Fibroblast of lung (primary cell): ENCODE data around the gene RALA. TPM values are rescaled to one million over a fixed set of nuclear protein-coding genes. Genes with fewer than 3 reads are reported as not detected.

Source experiments
- DNase-seq, 2 donors: peaks; one replicate each; pipeline versions ENCODE4 v3.0.0 to v3.0.0-alpha.2; 2010; ENCODE audit warnings: low read depth in 2 of 2
- H2AFZ ChIP-seq: 2 replicates; pipeline ENCODE4 v1.5.1; 2012; ENCODE audit warnings: low read length, control low read depth, inconsistent platforms
- H3K27ac ChIP-seq: 2 replicates; pipeline ENCODE4 v1.5.1; 2011; ENCODE audit warnings: low read length, control low read depth; ENCODE audit not compliant: insufficient read depth
- H3K27me3 ChIP-seq: 2 replicates; pipeline ENCODE4 v1.5.1; 2011; ENCODE audit warnings: mild to moderate bottlenecking, low read length; ENCODE audit not compliant: control insufficient read depth, insufficient read depth
- H3K36me3 ChIP-seq: 2 replicates; pipeline ENCODE4 v1.5.1; 2011; ENCODE audit warnings: low read length; ENCODE audit not compliant: control insufficient read depth, insufficient read depth
- H3K4me1 ChIP-seq: 2 replicates; pipeline ENCODE4 v1.5.1; 2011; ENCODE audit warnings: low read length; ENCODE audit not compliant: control insufficient read depth, insufficient read depth; ENCODE audit errors: extremely low read depth
- H3K4me2 ChIP-seq: 2 replicates; pipeline ENCODE4 v1.5.1; 2011; ENCODE audit warnings: low read length, control low read depth; ENCODE audit not compliant: insufficient read depth; ENCODE audit errors: extremely low read depth
- H3K4me3 ChIP-seq, 4 experiments: fragments of 200-600 bp in 1 of 4; sonication (generic) in 1 of 4; replicated peaks in 1 of 4; 2 replicates each; pipeline ENCODE4 v1.5.1; 2011 to 2016; ENCODE audit warnings: low read length in 4 of 4, low read depth in 3 of 4, mild to moderate bottlenecking in 3 of 4, control low read depth in 2 of 4, inconsistent platforms in 1 of 4, mixed read lengths in 1 of 4; ENCODE audit not compliant: insufficient read depth in 1 of 4; ENCODE audit errors: control extremely low read depth in 1 of 4
- H3K79me2 ChIP-seq: 2 replicates; pipeline ENCODE4 v1.5.1; 2012; ENCODE audit warnings: mild to moderate bottlenecking, low read length, inconsistent platforms; ENCODE audit not compliant: control insufficient read depth, insufficient read depth
- H3K9ac ChIP-seq: 2 replicates; pipeline ENCODE4 v1.5.1; 2011; ENCODE audit warnings: mild to moderate bottlenecking, low read length, control low read depth; ENCODE audit not compliant: insufficient read depth
- H3K9me3 ChIP-seq: 2 replicates; pipeline ENCODE4 v1.5.1; 2012; ENCODE audit warnings: low read depth, low read length; ENCODE audit not compliant: control insufficient read depth, insufficient read depth
- H4K20me1 ChIP-seq: 2 replicates; pipeline ENCODE4 v1.5.1; 2011; ENCODE audit warnings: low read length; ENCODE audit not compliant: control insufficient read depth, insufficient read depth; ENCODE audit errors: extremely low read depth
- EZH2 ChIP-seq: IDR thresholded peaks from 2 replicates; pipeline ENCODE4 v1.5.1; 2012; ENCODE audit warnings: low read length, control low read depth, mild to moderate bottlenecking; ENCODE audit errors: missing control alignments
- polyA plus RNA-seq, 2 donors: library from polyadenylated mRNA; depleted of rRNA in 1 of 2; stranded (reverse) in 1 of 2; unstranded in 1 of 2; fragments of >200 nt; gene quantifications; 2 replicates each; pipeline ENCODE4 v1.2.1, GENCODE V29; 2011 to 2012; ENCODE audit warnings: missing spikeins in 1 of 2
- total RNA-seq: library from RNA; depleted of rRNA; stranded (reverse); fragments of >200 nt; gene quantifications from 2 replicates; pipeline ENCODE4 v1.2.1, GENCODE V29; 2014
- TF ChIP-seq, protein P1 (sequence below), 2 donors: IDR thresholded peaks in 1 of 2; conservative IDR thresholded peaks in 1 of 2; 1 replicate in 1 of 2; 2 replicates in 1 of 2; pipeline ENCODE4 v1.5.1; 2011 to 2012; ENCODE audit warnings: low read length in 2 of 2, control low read depth in 1 of 2, inconsistent platforms in 1 of 2, low read depth in 1 of 2, mild to moderate bottlenecking in 1 of 2

RALA gene
- total and polyA plus RNA-seq, 2 donors (not counting 1 experiment from before 2014, with no cell fraction given): 46.1 to 50.9 TPM

GRCh38 chr7:39693812-39694211, 70.4 kb downstream of the RALA start:
- H3K36me3 ChIP-seq: peaks cover 4% of the 10 kb centered on the region
- H3K79me2 ChIP-seq: peaks cover 3% of the 10 kb centered on the region
- H3K9me3 ChIP-seq: no peaks in the 10 kb centered on the region
- peaks cover 2% of the 10 kb centered on the region for H3K4me1 ChIP-seq
- H4K20me1 ChIP-seq: no peaks in the 10 kb centered on the region
- H2AFZ ChIP-seq: no peak overlapping the region
- DNase-seq: no peak
- H3K27me3 ChIP-seq: no peaks in the 10 kb centered on the region
- no peak overlapping the region for H3K4me3 ChIP-seq
- no peak overlapping the region for H3K27ac ChIP-seq
- H3K4me2 ChIP-seq: no peak overlapping the region
- TF ChIP-seq, protein P1, sequence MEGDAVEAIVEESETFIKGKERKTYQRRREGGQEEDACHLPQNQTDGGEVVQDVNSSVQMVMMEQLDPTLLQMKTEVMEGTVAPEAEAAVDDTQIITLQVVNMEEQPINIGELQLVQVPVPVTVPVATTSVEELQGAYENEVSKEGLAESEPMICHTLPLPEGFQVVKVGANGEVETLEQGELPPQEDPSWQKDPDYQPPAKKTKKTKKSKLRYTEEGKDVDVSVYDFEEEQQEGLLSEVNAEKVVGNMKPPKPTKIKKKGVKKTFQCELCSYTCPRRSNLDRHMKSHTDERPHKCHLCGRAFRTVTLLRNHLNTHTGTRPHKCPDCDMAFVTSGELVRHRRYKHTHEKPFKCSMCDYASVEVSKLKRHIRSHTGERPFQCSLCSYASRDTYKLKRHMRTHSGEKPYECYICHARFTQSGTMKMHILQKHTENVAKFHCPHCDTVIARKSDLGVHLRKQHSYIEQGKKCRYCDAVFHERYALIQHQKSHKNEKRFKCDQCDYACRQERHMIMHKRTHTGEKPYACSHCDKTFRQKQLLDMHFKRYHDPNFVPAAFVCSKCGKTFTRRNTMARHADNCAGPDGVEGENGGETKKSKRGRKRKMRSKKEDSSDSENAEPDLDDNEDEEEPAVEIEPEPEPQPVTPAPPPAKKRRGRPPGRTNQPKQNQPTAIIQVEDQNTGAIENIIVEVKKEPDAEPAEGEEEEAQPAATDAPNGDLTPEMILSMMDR (conservative IDR thresholded peaks at IDR 0.05 in 1 of 2, IDR thresholded peaks at IDR 0.05 in 1 of 2; ENCODE audit: low read depth in 1 of 2, low read length in 2 of 2): no peak
- TF ChIP-seq EZH2: no peak
- no peak overlapping the region for H3K9ac ChIP-seq

DNA sequence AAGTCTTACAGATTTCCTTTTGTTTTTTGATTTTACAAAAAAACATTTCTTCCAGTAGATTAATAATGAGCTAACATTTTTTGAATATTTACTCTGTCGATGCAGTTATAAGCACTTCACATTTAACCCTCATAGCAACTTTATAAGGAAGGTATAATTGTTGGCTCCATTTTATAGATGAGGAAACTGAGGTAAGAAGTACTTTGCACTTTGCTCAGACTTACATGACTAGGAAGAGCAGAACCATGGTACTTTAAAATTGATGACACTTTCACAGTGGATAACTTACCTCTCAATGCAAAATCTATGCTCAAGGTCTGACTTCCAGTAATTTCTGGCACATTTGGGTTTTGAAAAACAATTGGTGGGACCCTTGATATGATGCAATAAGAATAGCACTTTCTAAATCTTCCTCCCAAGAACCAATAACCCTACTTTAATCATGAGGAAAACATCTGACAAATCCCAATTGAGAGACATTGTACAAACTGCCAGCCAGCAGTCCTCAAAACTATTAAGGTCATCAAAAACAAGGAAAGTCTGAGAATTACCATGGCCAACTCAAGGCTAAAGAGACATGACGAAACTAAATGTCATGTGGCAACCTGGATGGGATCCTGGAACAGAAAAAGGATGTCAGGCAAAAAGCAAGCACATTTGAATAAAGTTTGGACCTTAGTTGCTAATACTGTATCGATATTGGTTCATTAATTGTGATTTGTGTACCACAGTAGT, 72.6 kb downstream of the RALA start:
- Histone ChIP-seq H3K79me2 (no peaks in the 10 kb centered on the region), H3K27me3 (no peaks in the 10 kb centered on the region), H3K4me1 (no peaks in the 10 kb centered on the region), H3K36me3 (peaks cover 4% of the 10 kb centered on the region), H3K9ac (no peak overlapping the region), H2AFZ (no peak overlapping the region), H3K27ac (no peak overlapping the region), H3K9me3 (no peaks in the 10 kb centered on the region), H3K4me3 (no peak overlapping the region), H3K4me2 (no peak overlapping the region), H4K20me1 (no peaks in the 10 kb centered on the region)
- DNase-seq: no peak
- no peak for TF ChIP-seq EZH2
- TF ChIP-seq, protein P1 (conservative IDR thresholded peaks at IDR 0.05 in 1 of 2, IDR thresholded peaks at IDR 0.05 in 1 of 2; ENCODE audit: low read depth in 1 of 2, low read length in 2 of 2): no peak

- Histone ChIP-seq H4K20me1 (no peaks in the 10 kb centered on the region), H3K27me3 (no peaks in the 10 kb centered on the region), H3K4me3 (no peak overlapping the region), H3K27ac (no peak overlapping the region), H3K79me2 (no peaks in the 10 kb centered on the region), H3K9me3 (no peaks in the 10 kb centered on the region), H3K9ac (no peak overlapping the region), H2AFZ (no peak overlapping the region), H3K4me2 (no peak overlapping the region), H3K36me3 (peaks cover 4% of the 10 kb centered on the region), H3K4me1 (no peaks in the 10 kb centered on the region)
- TF ChIP-seq, protein P1 (conservative IDR thresholded peaks at IDR 0.05 in 1 of 2, IDR thresholded peaks at IDR 0.05 in 1 of 2; ENCODE audit: low read depth in 1 of 2, low read length in 2 of 2): no peak
- no peak for TF ChIP-seq EZH2
- no peak for DNase-seq
Observed at GRCh38 chr7:39696631-39697030, 73.3 kb downstream of the RALA start.
